Gastrocnemius medialis (tissue), 4 donors: ENCODE measurements around the gene SLFN13. TPM values are rescaled to one million over a fixed set of nuclear protein-coding genes. Genes with fewer than 3 reads are reported as not detected.
"Not testable (repeated sequence)": the region's sequence is repeated elsewhere in the genome, so short reads cannot be mapped to it uniquely, and the experiment has no call there.

Experiments
- ATAC-seq, 2 donors: fragments of 150-250 bp; one replicate each; pipeline ENCODE4 v1.9.1; 2016
- DNase-seq, 2 donors: peaks; one replicate each; pipeline ENCODE4 v3.0.0-alpha.2; 2019
- H3K27ac ChIP-seq, 4 donors: fragments of 200-600 bp; sonication (generic); 1 replicate in 1 of 4; 2 replicates in 3 of 4; pipeline ENCODE4 v1.5.1; 2016 to 2018; ENCODE audit warnings: mild to moderate bottlenecking in 2 of 4, moderate library complexity in 1 of 4
- H3K27me3 ChIP-seq, 3 donors: fragments of 200-600 bp; sonication (generic) in 2 of 3; 1 replicate in 1 of 3; 2 replicates in 2 of 3; pipeline versions ENCODE4 v1.5.1 to v1.6.0; 2016 to 2019; ENCODE audit warnings: mild to moderate bottlenecking in 1 of 3, moderate library complexity in 1 of 3
- H3K36me3 ChIP-seq, 2 donors: fragments of 200-600 bp; sonication (generic) in 1 of 2; one replicate each; pipeline ENCODE4 v1.5.1; 2017 to 2018
- H3K4me1 ChIP-seq, 2 donors: fragments of 200-600 bp; sonication (generic) in 1 of 2; one replicate each; pipeline ENCODE4 v1.5.1; 2016 to 2017; ENCODE audit warnings: mild to moderate bottlenecking in 2 of 2
- H3K4me3 ChIP-seq, 4 donors: fragments of 200-600 bp; sonication (generic) in 3 of 4; 1 replicate in 1 of 4; 2 replicates in 3 of 4; pipeline ENCODE4 v1.5.1; 2016 to 2019; ENCODE audit warnings: mild to moderate bottlenecking in 2 of 4
- H3K9me3 ChIP-seq, 3 donors: fragments of 200-600 bp; sonication (generic) in 2 of 3; 1 replicate in 1 of 3; 2 replicates in 2 of 3; pipeline ENCODE4 v1.5.1; 2016 to 2019
- CTCF ChIP-seq, 5 experiments: fragments of 450-650 bp in 3 of 5; fragments of 200-600 bp in 2 of 5; sonication (generic) in 2 of 5; IDR thresholded peaks in 4 of 5; conservative IDR thresholded peaks in 1 of 5; 1 replicate in 4 of 5; 2 replicates in 1 of 5; pipeline ENCODE4 v1.5.1; 2016 to 2019; ENCODE audit warnings: antibody characterized with exemption in 5 of 5, mild to moderate bottlenecking in 3 of 5, moderate library complexity in 3 of 5
- POLR2A ChIP-seq, 2 donors: fragments of 450-650 bp; IDR thresholded peaks; one replicate each; pipeline ENCODE4 v1.6.1; 2017; ENCODE audit warnings: antibody characterized with exemption in 2 of 2, mild to moderate bottlenecking in 2 of 2, moderate library complexity in 2 of 2
- in situ Hi-C, 4 donors: fragments of 200-750 bp; cut with MboI; loops; one replicate each; pipeline versions ENCODE4 v1.15.0 to v1.8.0; 2017; ENCODE audit warnings: low sequenced_read_pairs in 4 of 4
- intact Hi-C: fragments of 100-400 bp; cut with DNase I; formaldehyde crosslinking; loops from one replicate; pipeline ENCODE4 v1.15.1; 2023; ENCODE audit warnings: low total_unique reads
- total RNA-seq, 4 donors: library from RNA; depleted of rRNA; stranded (reverse); fragments of >200 nt; gene quantifications; one replicate each; pipeline versions ENCODE4 v1.1.0 to v1.2.3, GENCODE V29; 2016

SLFN13 gene
- total RNA-seq, 4 donors from 2014 or later = 0.05 to 1.2 (median 0.32) TPM

- no peak for TF ChIP-seq POLR2A (IDR thresholded peaks at IDR 0.05)
- TF ChIP-seq CTCF (IDR thresholded peaks at IDR 0.05 in 4 of 5, conservative IDR thresholded peaks at IDR 0.05 in 1 of 5) = no peak
- H3K4me1 ChIP-seq = no peaks in the 10 kb centered on the region
- H3K9me3 ChIP-seq = no peaks in the 10 kb centered on the region
- in situ Hi-C loops (no loop called here), intact Hi-C loops (no loop called here)
- H3K36me3 ChIP-seq = no peaks in the 10 kb centered on the region
- ATAC-seq (no peak), DNase-seq (no peak)
- no peak overlapping the region for H3K4me3 ChIP-seq
- H3K27me3 ChIP-seq = no peaks in the 10 kb centered on the region
- H3K27ac ChIP-seq = no peak overlapping the region
These were observed 41.0 kb downstream of the SLFN13 start for GRCh38 chr17:35407531-35407930.

- Histone ChIP-seq H3K9me3 (no peaks in the 10 kb centered on the region), H3K4me3 (no peak overlapping the region), H3K27me3 (no peaks in the 10 kb centered on the region), H3K36me3 (no peaks in the 10 kb centered on the region), H3K4me1 (no peaks in the 10 kb centered on the region), H3K27ac (no peak overlapping the region)
- DNase-seq (no peak), ATAC-seq (no peak)
- TF ChIP-seq CTCF (IDR thresholded peaks at IDR 0.05 in 4 of 5, conservative IDR thresholded peaks at IDR 0.05 in 1 of 5) (no peak), POLR2A (IDR thresholded peaks at IDR 0.05) (no peak)
- intact Hi-C loops (no loop called here), in situ Hi-C loops (no loop called here)
These were observed 42.0 kb downstream of the SLFN13 start for GRCh38 chr17:35406568-35406967.

- ATAC-seq (no peak), DNase-seq (no peak)
- intact Hi-C loops (no loop called here), in situ Hi-C loops (no loop called here)
- no peak overlapping the region for H3K4me3 ChIP-seq
- no peak overlapping the region for H3K27ac ChIP-seq
- H3K27me3 ChIP-seq = no peaks in the 10 kb centered on the region
- no peaks in the 10 kb centered on the region for H3K36me3 ChIP-seq
- H3K4me1 ChIP-seq = no peaks in the 10 kb centered on the region
- no peak for TF ChIP-seq CTCF (IDR thresholded peaks at IDR 0.05 in 4 of 5, conservative IDR thresholded peaks at IDR 0.05 in 1 of 5)
- TF ChIP-seq POLR2A (IDR thresholded peaks at IDR 0.05) = no peak
- no peaks in the 10 kb centered on the region for H3K9me3 ChIP-seq
These were observed 44.2 kb downstream of the SLFN13 start for GRCh38 chr17:35404360-35404759.

- intact Hi-C loops = not testable (repeated sequence)
These were observed 54.8 kb downstream of the SLFN13 start for GRCh38 chr17:35393783-35394182.

GRCh38 chr17:35390663-35391062 lies 57.9 kb downstream of the SLFN13 start:
- Histone ChIP-seq H3K9me3 (no peaks in the 10 kb centered on the region), H3K4me1 (no peaks in the 10 kb centered on the region), H3K27me3 (no peaks in the 10 kb centered on the region), H3K27ac (no peak overlapping the region), H3K36me3 (no peaks in the 10 kb centered on the region), H3K4me3 (no peak overlapping the region)
- TF ChIP-seq CTCF (IDR thresholded peaks at IDR 0.05 in 4 of 5, conservative IDR thresholded peaks at IDR 0.05 in 1 of 5) = no peak
- TF ChIP-seq POLR2A (IDR thresholded peaks at IDR 0.05) = no peak
- in situ Hi-C loops = no loop called here
- intact Hi-C loops = no loop called here
- ATAC-seq = no peak
- DNase-seq = no peak

More at GRCh38 chr17:35393783-35394182, 54.8 kb downstream of the SLFN13 start:
- DNase-seq, ATAC-seq, H3K4me3 ChIP-seq, H3K36me3 ChIP-seq, H3K27ac ChIP-seq, H3K9me3 ChIP-seq, H3K4me1 ChIP-seq, in situ Hi-C loops, H3K27me3 ChIP-seq: not testable (repeated sequence)
